Skeletal muscle satellite cell (primary cell): Measurements from ENCODE around the gene IPO4.
A peak's percentile ranks its signal among the peaks of the same experiment; 100 is the strongest.

Experiments
- H3K27me3 ChIP-seq: 2 replicates; pipeline ENCODE4 v1.7.0; 2013; ENCODE audit warnings: low read length; ENCODE audit not compliant: control insufficient read depth, insufficient read depth
- H3K36me3 ChIP-seq: 2 replicates; pipeline ENCODE4 v1.7.0; 2013; ENCODE audit warnings: mild to moderate bottlenecking, control low read depth, low read length; ENCODE audit not compliant: insufficient read depth
- H3K4me1 ChIP-seq: 2 replicates; pipeline ENCODE4 v1.7.0; 2013; ENCODE audit warnings: low read length; ENCODE audit not compliant: control insufficient read depth, insufficient read depth
- H3K4me2 ChIP-seq: 2 replicates; pipeline ENCODE4 v1.7.0; 2013; ENCODE audit warnings: mild to moderate bottlenecking, low read length
- H3K4me3 ChIP-seq: 2 replicates; pipeline ENCODE4 v1.7.0; 2013; ENCODE audit warnings: low read length
- H3K9ac ChIP-seq: 2 replicates; pipeline ENCODE4 v1.7.0; 2013; ENCODE audit warnings: mild to moderate bottlenecking, low read depth, low read length, moderate library complexity
- H3K9me3 ChIP-seq: replicated peaks from 2 replicates; pipeline ENCODE4 v1.7.0; 2013; ENCODE audit warnings: mild to moderate bottlenecking, control low read depth, low read length

Gene IPO4

GRCh38 chr14:24187539-24187915 lies 1.1 kb downstream of the IPO4 start:
- Histone ChIP-seq H3K9me3 (no peaks in the 10 kb centered on the region), H3K4me2 (peak overlapping the region; percentile 96), H3K27me3 (no peaks in the 10 kb centered on the region), H3K36me3 (peaks cover 51% of the 10 kb centered on the region), H3K4me3 (peak overlapping the region; percentile 82), H3K9ac (peak overlapping the region; percentile 84), H3K4me1 (peaks cover 15% of the 10 kb centered on the region)

- Histone ChIP-seq H3K4me1 (peaks cover 15% of the 10 kb centered on the region), H3K4me3 (peak overlapping the region; percentile 82), H3K9me3 (no peaks in the 10 kb centered on the region), H3K27me3 (no peaks in the 10 kb centered on the region), H3K9ac (peak overlapping the region; percentile 84), H3K36me3 (peaks cover 52% of the 10 kb centered on the region), H3K4me2 (peak overlapping the region; percentile 96)
Observed at GRCh38 chr14:24186831-24187538, 1.6 kb downstream of the IPO4 start.

GRCh38 chr14:24185741-24186140 lies 2.9 kb downstream of the IPO4 start:
- Histone ChIP-seq H3K4me2 (no peak overlapping the region), H3K9ac (no peak overlapping the region), H3K4me3 (no peak overlapping the region), H3K27me3 (no peaks in the 10 kb centered on the region), H3K9me3 (no peaks in the 10 kb centered on the region), H3K36me3 (peaks cover 61% of the 10 kb centered on the region), H3K4me1 (peaks cover 15% of the 10 kb centered on the region)

GRCh38 chr14:24185026-24185425 lies 3.6 kb downstream of the IPO4 start:
- H3K4me2 ChIP-seq: no peak overlapping the region
- H3K4me1 ChIP-seq: peaks cover 22% of the 10 kb centered on the region
- no peaks in the 10 kb centered on the region for H3K9me3 ChIP-seq
- peaks cover 64% of the 10 kb centered on the region for H3K36me3 ChIP-seq
- no peaks in the 10 kb centered on the region for H3K27me3 ChIP-seq
- no peak overlapping the region for H3K9ac ChIP-seq
- no peak overlapping the region for H3K4me3 ChIP-seq

GRCh38 chr14:24184104-24184970 lies 4.3 kb downstream of the IPO4 start:
- no peaks in the 10 kb centered on the region for H3K27me3 ChIP-seq
- peaks cover 68% of the 10 kb centered on the region for H3K36me3 ChIP-seq
- no peak overlapping the region for H3K9ac ChIP-seq
- peaks cover 29% of the 10 kb centered on the region for H3K4me1 ChIP-seq
- H3K4me2 ChIP-seq: no peak overlapping the region
- no peak overlapping the region for H3K4me3 ChIP-seq
- no peaks in the 10 kb centered on the region for H3K9me3 ChIP-seq

GRCh38 chr14:24183014-24183481 lies 5.6 kb downstream of the IPO4 start:
- H3K27me3 ChIP-seq: no peaks in the 10 kb centered on the region
- H3K36me3 ChIP-seq: peaks cover 81% of the 10 kb centered on the region
- H3K9me3 ChIP-seq: no peaks in the 10 kb centered on the region
- no peak overlapping the region for H3K9ac ChIP-seq
- no peak overlapping the region for H3K4me3 ChIP-seq
- no peak overlapping the region for H3K4me2 ChIP-seq
- H3K4me1 ChIP-seq: peaks cover 22% of the 10 kb centered on the region

- no peaks in the 10 kb centered on the region for H3K27me3 ChIP-seq
- no peak overlapping the region for H3K4me3 ChIP-seq
- no peak overlapping the region for H3K9ac ChIP-seq
- H3K4me2 ChIP-seq: no peak overlapping the region
- H3K36me3 ChIP-seq: peaks cover 86% of the 10 kb centered on the region
- no peaks in the 10 kb centered on the region for H3K9me3 ChIP-seq
- peaks cover 14% of the 10 kb centered on the region for H3K4me1 ChIP-seq
Observed at GRCh38 chr14:24182110-24182882, 6.3 kb downstream of the IPO4 start.

- H3K9ac ChIP-seq: no peak overlapping the region
- no peak overlapping the region for H3K4me2 ChIP-seq
- no peaks in the 10 kb centered on the region for H3K27me3 ChIP-seq
- peaks cover 14% of the 10 kb centered on the region for H3K4me1 ChIP-seq
- H3K9me3 ChIP-seq: no peaks in the 10 kb centered on the region
- no peak overlapping the region for H3K4me3 ChIP-seq
- H3K36me3 ChIP-seq: peaks cover 80% of the 10 kb centered on the region
Observed at GRCh38 chr14:24181371-24182077, 7.1 kb downstream of the IPO4 start.

GRCh38 chr14:24179961-24180796 lies 8.4 kb downstream of the IPO4 start:
- peaks cover 66% of the 10 kb centered on the region for H3K36me3 ChIP-seq
- peak overlapping the region; percentile 44 for H3K9ac ChIP-seq
- H3K4me3 ChIP-seq: no peak overlapping the region

GRCh38 chr14:24179294-24179960 lies 9.2 kb downstream of the IPO4 start:
- peak overlapping the region; percentile 44 for H3K9ac ChIP-seq
- H3K4me1 ChIP-seq: peaks cover 14% of the 10 kb centered on the region
- H3K4me3 ChIP-seq: no peak overlapping the region
- no peaks in the 10 kb centered on the region for H3K9me3 ChIP-seq
- H3K27me3 ChIP-seq: no peaks in the 10 kb centered on the region
- H3K36me3 ChIP-seq: peaks cover 62% of the 10 kb centered on the region
- no peak overlapping the region for H3K4me2 ChIP-seq

More at GRCh38 chr14:24179961-24180796, 8.4 kb downstream of the IPO4 start:
- no peaks in the 10 kb centered on the region for H3K9me3 ChIP-seq
- peaks cover 14% of the 10 kb centered on the region for H3K4me1 ChIP-seq
- no peak overlapping the region for H3K4me2 ChIP-seq
- no peaks in the 10 kb centered on the region for H3K27me3 ChIP-seq
